Nephron progenitor cell (in vitro differentiated cells): ENCODE results near the gene COL20A1.
A peak's percentile ranks its signal among the peaks of the same experiment; 100 is the strongest.

Source experiments
- DNase-seq: peaks from one replicate; pipeline ENCODE4 v3.0.0; 2021
- H3K27ac Mint-ChIP-seq: 2 replicates; pipeline ENCODE4 v1.8.0; 2021; ENCODE audit warnings: mild to moderate bottlenecking, moderate library complexity, mixed read lengths
- H3K27me3 Mint-ChIP-seq: 2 replicates; pipeline ENCODE4 v1.8.0; 2021; ENCODE audit warnings: mild to moderate bottlenecking, low read depth, mixed read lengths; ENCODE audit not compliant: poor library complexity
- H3K36me3 Mint-ChIP-seq: 2 replicates; pipeline ENCODE4 v1.8.0; 2021; ENCODE audit warnings: low read depth, mixed read lengths
- H3K4me1 Mint-ChIP-seq: 2 replicates; pipeline ENCODE4 v1.8.0; 2021; ENCODE audit warnings: mixed read lengths
- H3K4me3 Mint-ChIP-seq: 2 replicates; pipeline ENCODE4 v1.8.0; 2021; ENCODE audit warnings: mild to moderate bottlenecking, moderate library complexity, mixed read lengths
- H3K9me3 Mint-ChIP-seq: 2 replicates; pipeline ENCODE4 v1.8.0; 2021; ENCODE audit warnings: mild to moderate bottlenecking, moderate library complexity, mixed read lengths
- TF ChIP-seq, protein P1 (sequence below): fragments of 200-600 bp; sonication (generic); IDR thresholded peaks from 2 replicates; pipeline ENCODE4 v1.5.0; 2021; ENCODE audit warnings: antibody characterized with exemption

COL20A1 gene

DNA sequence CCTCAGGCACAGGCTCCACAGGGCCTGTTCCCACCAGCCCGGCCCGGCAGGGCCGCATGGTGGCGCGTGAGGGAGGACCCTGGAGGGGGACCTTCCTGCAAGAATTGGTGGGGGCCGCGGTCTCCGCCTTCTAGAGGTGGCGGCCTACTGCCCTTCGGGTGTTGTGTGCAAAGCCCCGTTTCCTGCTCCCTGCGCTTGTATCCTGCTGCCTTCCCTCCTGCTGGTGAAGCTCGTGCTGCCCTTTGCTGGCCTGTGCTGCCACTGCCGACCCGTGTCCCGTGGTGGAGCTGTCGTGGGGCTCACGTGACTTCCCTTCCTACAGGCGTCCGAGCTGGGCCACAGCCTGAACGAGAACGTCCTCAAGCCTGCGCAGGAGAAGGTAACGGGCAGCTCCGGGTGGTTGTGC, 8.4 kb upstream of the COL20A1 start:
- TF ChIP-seq, protein P1, sequence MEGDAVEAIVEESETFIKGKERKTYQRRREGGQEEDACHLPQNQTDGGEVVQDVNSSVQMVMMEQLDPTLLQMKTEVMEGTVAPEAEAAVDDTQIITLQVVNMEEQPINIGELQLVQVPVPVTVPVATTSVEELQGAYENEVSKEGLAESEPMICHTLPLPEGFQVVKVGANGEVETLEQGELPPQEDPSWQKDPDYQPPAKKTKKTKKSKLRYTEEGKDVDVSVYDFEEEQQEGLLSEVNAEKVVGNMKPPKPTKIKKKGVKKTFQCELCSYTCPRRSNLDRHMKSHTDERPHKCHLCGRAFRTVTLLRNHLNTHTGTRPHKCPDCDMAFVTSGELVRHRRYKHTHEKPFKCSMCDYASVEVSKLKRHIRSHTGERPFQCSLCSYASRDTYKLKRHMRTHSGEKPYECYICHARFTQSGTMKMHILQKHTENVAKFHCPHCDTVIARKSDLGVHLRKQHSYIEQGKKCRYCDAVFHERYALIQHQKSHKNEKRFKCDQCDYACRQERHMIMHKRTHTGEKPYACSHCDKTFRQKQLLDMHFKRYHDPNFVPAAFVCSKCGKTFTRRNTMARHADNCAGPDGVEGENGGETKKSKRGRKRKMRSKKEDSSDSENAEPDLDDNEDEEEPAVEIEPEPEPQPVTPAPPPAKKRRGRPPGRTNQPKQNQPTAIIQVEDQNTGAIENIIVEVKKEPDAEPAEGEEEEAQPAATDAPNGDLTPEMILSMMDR, result no peak
- Mint-ChIP-seq H3K27ac (peak overlapping the region; percentile 71), H3K27me3 (no peaks in the 10 kb centered on the region), H3K36me3 (peaks cover 16% of the 10 kb centered on the region), H3K4me3 (no peak overlapping the region), H3K9me3 (no peaks in the 10 kb centered on the region), H3K4me1 (no peaks in the 10 kb centered on the region)
- DNase-seq, result no peak

DNA sequence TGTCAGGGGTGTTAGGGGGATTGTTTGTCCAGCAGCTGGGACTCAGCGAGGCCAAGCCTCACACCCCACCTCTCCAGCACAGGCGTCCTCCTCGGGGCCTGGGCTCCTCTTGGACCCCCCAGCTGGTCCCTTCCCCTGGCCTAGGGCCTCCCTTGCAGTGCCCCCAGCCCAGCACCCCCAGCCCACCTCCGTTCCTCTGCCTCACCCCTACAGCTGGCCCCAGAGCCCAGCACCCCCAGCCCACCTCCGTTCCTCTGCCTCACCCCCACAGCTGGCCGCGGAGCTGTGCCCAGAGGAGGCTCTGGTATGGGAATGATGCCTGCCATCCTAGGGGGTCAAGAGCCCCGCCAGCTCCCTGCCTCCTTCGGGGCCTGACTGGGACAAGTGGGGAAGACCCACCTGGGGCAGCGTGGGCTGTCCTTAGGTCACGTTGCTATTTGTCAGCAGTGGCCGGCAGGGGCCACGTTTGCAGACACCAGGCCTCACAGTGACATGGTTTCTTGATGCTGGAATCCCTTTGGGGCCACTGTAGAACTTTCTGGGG, 7.9 kb upstream of the COL20A1 start:
- no peak overlapping the region for H3K4me3 Mint-ChIP-seq
- H3K27ac Mint-ChIP-seq, result no peak overlapping the region
- no peaks in the 10 kb centered on the region for H3K9me3 Mint-ChIP-seq
- H3K27me3 Mint-ChIP-seq, result no peaks in the 10 kb centered on the region
- TF ChIP-seq, protein P1, result no peak
- DNase-seq, result no peak
- H3K36me3 Mint-ChIP-seq, result peaks cover 14% of the 10 kb centered on the region
- H3K4me1 Mint-ChIP-seq, result no peaks in the 10 kb centered on the region

DNA sequence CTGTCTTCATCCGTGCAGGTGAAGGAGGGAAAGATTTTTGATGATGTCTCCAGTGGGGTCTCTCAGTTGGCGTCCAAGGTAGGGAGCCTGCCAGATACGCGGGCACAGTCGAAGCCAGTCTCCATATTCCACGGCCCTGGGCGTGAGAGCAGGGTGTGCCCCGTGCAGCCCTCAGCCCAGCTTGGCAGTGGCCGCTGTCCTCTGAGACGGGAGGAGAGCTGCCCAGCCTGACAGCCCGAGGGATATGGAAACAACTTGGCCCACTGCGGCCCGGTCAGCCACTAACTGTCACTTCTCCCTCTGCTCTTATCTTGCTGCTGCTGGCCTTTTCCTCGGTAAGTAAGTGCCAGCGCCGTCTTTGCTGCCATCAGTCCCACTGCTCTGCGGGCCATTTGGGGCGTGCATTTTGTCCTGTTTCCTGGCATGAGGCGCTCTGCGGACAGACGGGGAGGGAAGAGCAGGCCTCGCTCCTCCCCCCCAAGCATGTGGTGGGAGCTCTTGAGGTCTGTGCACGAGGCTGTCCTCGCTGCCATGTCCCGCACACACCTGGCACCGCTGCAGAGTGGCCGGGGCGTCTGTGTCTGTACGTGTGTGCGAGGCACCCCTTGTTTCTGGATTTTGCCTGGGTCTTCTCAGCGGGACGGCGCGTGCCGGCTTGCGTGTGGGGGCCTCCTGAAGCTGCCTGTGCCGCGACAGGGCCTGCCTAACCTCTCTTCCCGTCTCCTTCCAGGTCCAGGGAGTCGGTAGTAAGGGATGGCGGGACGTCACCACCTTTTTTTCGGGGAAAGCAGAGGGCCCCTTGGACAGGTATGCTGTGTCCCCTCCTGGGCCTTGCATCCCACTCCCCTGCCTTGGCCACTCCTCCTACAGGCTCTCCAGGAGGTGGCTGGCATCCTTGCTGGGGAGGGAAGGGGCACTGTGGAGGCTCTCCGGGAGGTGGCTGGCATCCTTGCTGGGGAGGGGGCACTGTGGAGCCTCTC, 7.1 kb upstream of the COL20A1 start:
- no peaks in the 10 kb centered on the region for H3K9me3 Mint-ChIP-seq

DNA sequence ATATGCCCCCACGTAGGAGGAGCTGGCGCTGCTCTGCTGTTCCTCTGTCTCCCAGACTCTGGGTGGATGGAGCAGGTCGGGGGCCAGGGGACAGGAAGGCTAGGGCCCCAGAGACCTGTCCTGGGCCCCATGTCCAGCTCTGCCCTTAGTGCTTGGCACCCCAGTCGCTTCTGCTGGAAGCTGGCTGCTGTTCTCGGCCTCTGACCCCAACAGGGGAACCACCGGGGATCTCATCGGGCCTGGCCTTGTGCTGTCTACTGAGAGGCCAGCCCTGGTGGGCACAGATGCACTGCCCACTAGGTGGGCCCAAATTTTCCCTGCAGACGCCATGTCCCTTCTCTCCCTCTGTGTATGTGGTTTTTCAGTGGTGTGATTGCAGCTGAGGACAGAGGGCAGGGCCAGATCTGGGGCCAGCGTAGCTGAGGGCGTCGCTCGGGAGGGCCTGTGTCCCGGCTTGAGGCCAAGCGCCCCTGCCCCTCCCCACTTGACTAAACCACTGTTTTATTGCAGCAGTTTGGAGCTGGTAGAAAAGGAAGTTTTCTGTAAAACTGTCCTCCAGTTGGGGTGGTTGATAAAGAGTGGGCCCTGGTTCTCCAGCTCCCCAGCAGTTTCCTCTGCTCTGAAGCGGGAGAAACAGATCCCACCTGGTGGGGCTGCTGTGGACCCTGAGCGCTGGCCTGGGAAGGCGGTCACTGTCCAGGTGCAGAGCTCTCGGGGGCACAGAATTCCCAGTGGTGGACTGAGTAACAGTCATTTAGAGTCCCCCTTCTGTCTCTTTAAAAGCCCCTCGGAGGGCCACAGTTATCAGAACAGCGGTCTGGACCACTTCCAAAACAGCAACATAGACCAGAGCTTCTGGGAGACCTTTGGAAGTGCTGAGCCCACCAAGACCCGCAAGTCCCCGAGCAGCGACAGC, 5.9 kb upstream of the COL20A1 start:
- Mint-ChIP-seq H3K27ac (no peak overlapping the region), H3K27me3 (no peaks in the 10 kb centered on the region), H3K36me3 (peaks cover 7% of the 10 kb centered on the region), H3K4me1 (no peaks in the 10 kb centered on the region), H3K9me3 (no peaks in the 10 kb centered on the region), H3K4me3 (no peak overlapping the region)
- TF ChIP-seq, protein P1, result no peak
- no peak for DNase-seq

More for the DNA sequence above, 7.1 kb upstream of the COL20A1 start:
- Mint-ChIP-seq H3K36me3 (peaks cover 7% of the 10 kb centered on the region), H3K27ac (no peak overlapping the region), H3K4me3 (no peak overlapping the region), H3K4me1 (no peaks in the 10 kb centered on the region), H3K27me3 (no peaks in the 10 kb centered on the region)
- TF ChIP-seq, protein P1, result no peak
- DNase-seq, result no peak

DNA sequence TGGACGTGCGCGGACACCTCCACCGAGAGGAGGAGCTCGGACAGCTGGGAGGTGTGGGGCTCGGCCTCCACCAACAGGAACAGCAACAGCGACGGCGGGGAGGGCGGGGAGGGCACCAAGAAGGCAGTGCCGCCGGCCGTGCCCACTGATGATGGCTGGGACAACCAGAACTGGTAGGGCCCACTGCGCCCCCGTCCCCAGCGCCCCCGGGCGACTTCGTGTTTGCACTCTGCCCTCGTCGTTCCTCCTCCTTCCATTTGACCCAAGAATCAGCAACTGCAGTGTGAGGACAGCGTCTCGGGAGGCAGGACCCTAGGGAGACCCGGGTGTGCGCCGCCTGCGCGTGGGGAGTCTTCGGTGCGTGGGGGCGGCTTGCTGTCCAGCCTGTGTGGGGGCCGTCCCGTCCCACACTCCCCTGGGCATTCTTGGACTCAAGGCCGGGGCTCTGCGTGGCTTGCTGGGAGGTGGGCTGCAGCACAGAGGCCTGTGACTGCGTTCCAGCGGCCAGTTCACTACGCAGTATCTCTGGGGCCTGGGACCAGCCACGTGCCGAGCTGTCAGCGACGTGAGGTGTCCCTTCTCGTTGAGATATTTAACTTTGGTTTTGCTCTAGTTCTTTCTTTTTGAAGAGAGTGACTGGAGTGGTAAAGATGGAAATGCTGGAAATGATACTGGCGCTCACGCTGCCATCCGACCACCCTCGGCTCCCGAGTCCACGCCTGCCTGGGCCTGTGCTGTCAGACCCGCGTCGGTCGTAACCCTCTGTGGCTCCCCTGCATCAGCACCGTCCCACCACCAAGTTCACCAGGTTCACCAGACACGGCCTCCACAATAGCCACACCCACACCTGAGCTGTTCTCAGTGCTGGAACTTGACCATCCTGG, 5.0 kb upstream of the COL20A1 start:
- Mint-ChIP-seq H3K27ac (no peak overlapping the region), H3K4me3 (no peak overlapping the region), H3K36me3 (peaks cover 7% of the 10 kb centered on the region), H3K4me1 (no peaks in the 10 kb centered on the region), H3K9me3 (no peaks in the 10 kb centered on the region), H3K27me3 (no peaks in the 10 kb centered on the region)
- TF ChIP-seq, protein P1, result no peak
- DNase-seq, result no peak
